Measurements from ENCODE around the gene PRKAR1A. TPM values are rescaled to one million over a fixed set of nuclear protein-coding genes. Genes with fewer than 3 reads are reported as not detected.

The PRKAR1A gene
- total RNA-seq, 2 donors from 2014 or later: 296 to 409 TPM

DNA sequence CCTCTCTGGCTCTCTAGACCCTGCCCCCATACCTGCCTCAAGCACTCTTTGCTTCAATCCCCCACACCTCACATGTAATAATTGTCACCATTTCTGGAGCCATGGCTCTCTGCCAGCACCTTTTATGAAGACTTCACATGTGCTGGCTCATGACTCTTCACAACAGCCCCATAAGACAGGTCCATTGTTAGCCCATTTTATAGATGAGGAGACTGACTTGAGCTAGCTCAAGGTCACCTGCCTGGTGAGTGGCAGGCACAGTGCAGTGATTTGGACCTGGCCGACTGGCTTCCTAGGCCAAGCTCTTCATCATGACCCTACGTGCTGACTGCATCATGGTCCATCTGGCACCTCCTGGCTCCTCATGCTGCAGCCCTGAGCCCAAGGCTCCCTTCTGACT, 63.9 kb downstream of the PRKAR1A start:
- 93% methylated on average over 2 of the region's 2 CpGs for WGBS
- Histone ChIP-seq H3K27ac (no peak overlapping the region), H3K9me3 (no peaks in the 10 kb centered on the region), H3K27me3 (replicated peaks; ENCODE audit: insufficient read depth) (no peaks in the 10 kb centered on the region), H3K4me1 (replicated peaks) (no peaks in the 10 kb centered on the region), H3K4me3 (no peak overlapping the region), H3K36me3 (no peaks in the 10 kb centered on the region)
- intact Hi-C loops (cut with DNase I): no loop called here
- no peak for DNase-seq (ENCODE audit: low spot score)
- TF ChIP-seq POLR2A (IDR thresholded peaks at IDR 0.05): no peak
- no peak for TF ChIP-seq POLR2AphosphoS5 (IDR thresholded peaks at IDR 0.05)
- TF ChIP-seq, protein P1, sequence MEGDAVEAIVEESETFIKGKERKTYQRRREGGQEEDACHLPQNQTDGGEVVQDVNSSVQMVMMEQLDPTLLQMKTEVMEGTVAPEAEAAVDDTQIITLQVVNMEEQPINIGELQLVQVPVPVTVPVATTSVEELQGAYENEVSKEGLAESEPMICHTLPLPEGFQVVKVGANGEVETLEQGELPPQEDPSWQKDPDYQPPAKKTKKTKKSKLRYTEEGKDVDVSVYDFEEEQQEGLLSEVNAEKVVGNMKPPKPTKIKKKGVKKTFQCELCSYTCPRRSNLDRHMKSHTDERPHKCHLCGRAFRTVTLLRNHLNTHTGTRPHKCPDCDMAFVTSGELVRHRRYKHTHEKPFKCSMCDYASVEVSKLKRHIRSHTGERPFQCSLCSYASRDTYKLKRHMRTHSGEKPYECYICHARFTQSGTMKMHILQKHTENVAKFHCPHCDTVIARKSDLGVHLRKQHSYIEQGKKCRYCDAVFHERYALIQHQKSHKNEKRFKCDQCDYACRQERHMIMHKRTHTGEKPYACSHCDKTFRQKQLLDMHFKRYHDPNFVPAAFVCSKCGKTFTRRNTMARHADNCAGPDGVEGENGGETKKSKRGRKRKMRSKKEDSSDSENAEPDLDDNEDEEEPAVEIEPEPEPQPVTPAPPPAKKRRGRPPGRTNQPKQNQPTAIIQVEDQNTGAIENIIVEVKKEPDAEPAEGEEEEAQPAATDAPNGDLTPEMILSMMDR (IDR thresholded peaks at IDR 0.05): no peak

GRCh38 chr17:68576811-68577496, 64.7 kb downstream of the PRKAR1A start:
- no peak for DNase-seq (ENCODE audit: low spot score)
- TF ChIP-seq, protein P1 (IDR thresholded peaks at IDR 0.05): no peak
- TF ChIP-seq POLR2A (IDR thresholded peaks at IDR 0.05): no peak
- no peak for TF ChIP-seq POLR2AphosphoS5 (IDR thresholded peaks at IDR 0.05)
- WGBS: 78% methylated on average over 8 of the region's 8 CpGs

DNA sequence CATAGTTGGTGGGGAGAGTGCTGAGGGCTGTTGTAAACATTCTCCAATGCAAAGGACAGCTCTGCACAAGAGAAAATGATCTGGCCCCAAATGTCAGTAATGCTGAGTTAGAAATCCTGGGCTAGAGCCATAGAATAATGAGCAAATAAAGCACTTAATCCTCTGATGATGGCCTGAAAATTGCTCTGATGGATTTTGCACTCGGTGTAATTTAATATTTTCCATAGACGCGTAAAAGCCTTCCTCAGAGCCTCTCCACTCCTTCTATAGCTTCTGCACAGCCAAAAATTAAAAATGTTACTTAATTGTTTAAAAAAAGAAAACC, 65.2 kb downstream of the PRKAR1A start:
- Histone ChIP-seq H3K36me3 (no peaks in the 10 kb centered on the region), H3K4me1 (replicated peaks) (no peaks in the 10 kb centered on the region), H3K9me3 (no peaks in the 10 kb centered on the region), H3K4me3 (no peak overlapping the region), H3K27me3 (replicated peaks; ENCODE audit: insufficient read depth) (no peaks in the 10 kb centered on the region), H3K27ac (no peak overlapping the region)
- 74% methylated on average over 3 of the region's 3 CpGs for WGBS
- DNase-seq (ENCODE audit: low spot score): no peak
- TF ChIP-seq, protein P1 (IDR thresholded peaks at IDR 0.05): no peak
- TF ChIP-seq POLR2A (IDR thresholded peaks at IDR 0.05) (no peak), POLR2AphosphoS5 (IDR thresholded peaks at IDR 0.05) (no peak)
- intact Hi-C loops (cut with DNase I): no loop called here

More at GRCh38 chr17:68576811-68577496, 64.7 kb downstream of the PRKAR1A start:
- Histone ChIP-seq H3K27me3 (replicated peaks; ENCODE audit: insufficient read depth) (no peaks in the 10 kb centered on the region), H3K4me1 (replicated peaks) (no peaks in the 10 kb centered on the region), H3K9me3 (no peaks in the 10 kb centered on the region), H3K36me3 (no peaks in the 10 kb centered on the region), H3K27ac (no peak overlapping the region), H3K4me3 (no peak overlapping the region)
- intact Hi-C loops (cut with DNase I): no loop called here

DNA sequence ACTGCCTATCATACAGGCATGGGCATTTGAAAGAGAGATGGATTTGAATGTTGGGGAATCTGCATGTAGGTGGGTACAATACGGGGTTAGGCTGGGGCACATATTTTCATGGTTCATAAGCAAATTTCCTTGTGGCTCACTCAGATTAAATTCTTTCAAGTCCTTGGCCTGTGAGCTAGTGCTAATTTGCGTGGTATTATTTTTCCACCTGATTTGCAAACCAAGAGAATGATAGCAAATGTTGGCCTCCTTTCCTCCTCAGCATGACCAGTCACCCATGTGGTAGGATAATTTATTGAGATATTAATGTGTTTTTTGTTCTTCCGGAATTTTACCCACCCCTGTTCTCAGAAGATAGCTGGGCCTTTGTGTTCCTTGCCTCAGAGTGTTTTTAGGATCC, 66.0 kb downstream of the PRKAR1A start:
- no peak for DNase-seq (ENCODE audit: low spot score)
- intact Hi-C loops (cut with DNase I): no loop called here

More for the DNA sequence above, 66.0 kb downstream of the PRKAR1A start:
- H3K4me3 ChIP-seq: no peak overlapping the region
- H3K27ac ChIP-seq: no peak overlapping the region
- no peaks in the 10 kb centered on the region for H3K27me3 ChIP-seq (replicated peaks; ENCODE audit: insufficient read depth)
- H3K4me1 ChIP-seq (replicated peaks): no peaks in the 10 kb centered on the region
- no peaks in the 10 kb centered on the region for H3K36me3 ChIP-seq
- no peaks in the 10 kb centered on the region for H3K9me3 ChIP-seq
- WGBS: 88% methylated on average over 3 of the region's 3 CpGs
- TF ChIP-seq, protein P1 (IDR thresholded peaks at IDR 0.05): no peak
- TF ChIP-seq POLR2AphosphoS5 (IDR thresholded peaks at IDR 0.05) (no peak), POLR2A (IDR thresholded peaks at IDR 0.05) (no peak)

All from prostate gland (tissue), 2 donors.